Esophagus muscularis mucosa (tissue), 4 donors: Measurements from ENCODE around the gene HS6ST3.

Experiments used
- CTCF ChIP-seq, 3 experiments: fragments of 200-600 bp in 2 of 3; fragments of 450-650 bp in 1 of 3; sonication (generic) in 2 of 3; IDR thresholded peaks; one replicate each; pipeline ENCODE4 v1.5.1; 2017 to 2019; ENCODE audit warnings: antibody characterized with exemption in 3 of 3, mild to moderate bottlenecking in 2 of 3, moderate library complexity in 1 of 3
- EP300 ChIP-seq: sonication (generic); formaldehyde crosslinking; IDR thresholded peaks from one replicate; pipeline ENCODE4 v1.6.1; 2017; ENCODE audit warnings: antibody characterized with exemption
- POLR2A ChIP-seq: fragments of 450-650 bp; IDR thresholded peaks from one replicate; pipeline ENCODE4 v1.6.1; 2017; ENCODE audit warnings: antibody characterized with exemption, moderate library complexity, mild to moderate bottlenecking, low read depth

GRCh38 chr13:96850538-96851145 lies 760.7 kb downstream of the HS6ST3 start:
- no peak for TF ChIP-seq CTCF (IDR thresholded peaks at IDR 0.05)
- no peak for TF ChIP-seq POLR2A
- no peak for TF ChIP-seq EP300
